ENCODE measurements around the gene NSRP1. TPM values are rescaled to one million over a fixed set of nuclear protein-coding genes. Genes with fewer than 3 reads are reported as not detected.

Gene NSRP1
- total and polyA plus RNA-seq, 2 of the 8 experiments (the other 6 are each of a cell fraction or from before 2014, with no cell fraction given): 6.1 to 22.4 TPM

GRCh38 chr17:30197416-30197815, 80.8 kb downstream of the NSRP1 start (continued):
- no peak for TF ChIP-seq JUND (IDR thresholded peaks at IDR 0.05; ENCODE audit: low read length)
